Mesothelial cell of epicardium (in vitro differentiated cells): Measurements from ENCODE around the gene LCN12. TPM values are rescaled to one million over a fixed set of nuclear protein-coding genes. Genes with fewer than 3 reads are reported as not detected.

Source experiments
- DNase-seq, 2 experiments: peaks; one replicate each; pipeline ENCODE4 v3.0.0; 2021; ENCODE audit warnings: low spot score in 2 of 2; ENCODE audit not compliant: unreplicated experiment in 2 of 2
- H3K27ac Mint-ChIP-seq: 2 replicates; pipeline ENCODE4 v1.8.0; 2021; ENCODE audit warnings: mixed read lengths
- H3K27me3 Mint-ChIP-seq: 2 replicates; pipeline ENCODE4 v1.8.0; 2021; ENCODE audit warnings: low read depth, mixed read lengths
- H3K36me3 Mint-ChIP-seq: 2 replicates; pipeline ENCODE4 v1.8.0; 2021; ENCODE audit warnings: mixed read lengths
- H3K4me1 Mint-ChIP-seq: 2 replicates; pipeline ENCODE4 v1.8.0; 2021; ENCODE audit warnings: mixed read lengths
- H3K4me3 Mint-ChIP-seq: 2 replicates; pipeline ENCODE4 v1.8.0; 2021; ENCODE audit warnings: mild to moderate bottlenecking, moderate library complexity, mixed read lengths
- H3K9me3 Mint-ChIP-seq: 2 replicates; pipeline ENCODE4 v1.8.0; 2021; ENCODE audit warnings: mixed read lengths
- CTCF ChIP-seq: fragments of 200-600 bp; sonication (generic); IDR thresholded peaks from one replicate; pipeline ENCODE4 v1.5.0; 2021; ENCODE audit warnings: antibody characterized with exemption; ENCODE audit not compliant: unreplicated experiment
- total RNA-seq: library from RNA; stranded (reverse); gene quantifications from 3 replicates; pipeline ENCODE4 v1.2.1, GENCODE V29; 2021

Gene LCN12
- total RNA-seq, 1 donor from 2014 or later, result 13.3 TPM

GRCh38 chr9:136910901-136911245 is 41.2 kb upstream of the LCN12 start:
- TF ChIP-seq CTCF, result no peak
- Mint-ChIP-seq H3K27me3 (no peaks in the 10 kb centered on the region), H3K4me3 (no peak overlapping the region), H3K9me3 (no peaks in the 10 kb centered on the region), H3K27ac (no peak overlapping the region), H3K36me3 (peaks cover 19% of the 10 kb centered on the region), H3K4me1 (no peaks in the 10 kb centered on the region)
- DNase-seq, result no peak

- Mint-ChIP-seq H3K27me3 (no peaks in the 10 kb centered on the region), H3K9me3 (no peaks in the 10 kb centered on the region), H3K27ac (no peak overlapping the region), H3K4me3 (no peak overlapping the region), H3K36me3 (peaks cover 14% of the 10 kb centered on the region), H3K4me1 (no peaks in the 10 kb centered on the region)
- no peak for TF ChIP-seq CTCF
- DNase-seq, result no peak
Measured at GRCh38 chr9:136913701-136914438, 38.2 kb upstream of the LCN12 start.

GRCh38 chr9:136915632-136916329 is 36.3 kb upstream of the LCN12 start:
- Mint-ChIP-seq H3K27ac (no peak overlapping the region), H3K4me3 (no peak overlapping the region), H3K4me1 (no peaks in the 10 kb centered on the region), H3K27me3 (no peaks in the 10 kb centered on the region), H3K9me3 (no peaks in the 10 kb centered on the region), H3K36me3 (peaks cover 16% of the 10 kb centered on the region)
- TF ChIP-seq CTCF, result no peak
- DNase-seq, result no peak

- H3K4me3 Mint-ChIP-seq, result no peak overlapping the region
- H3K27me3 Mint-ChIP-seq, result no peaks in the 10 kb centered on the region
- H3K4me1 Mint-ChIP-seq, result no peaks in the 10 kb centered on the region
- H3K27ac Mint-ChIP-seq, result no peak overlapping the region
- H3K9me3 Mint-ChIP-seq, result no peaks in the 10 kb centered on the region
- TF ChIP-seq CTCF, result no peak
- no peak for DNase-seq
- H3K36me3 Mint-ChIP-seq, result peaks cover 15% of the 10 kb centered on the region
Measured at GRCh38 chr9:136916330-136917184, 35.5 kb upstream of the LCN12 start.

GRCh38 chr9:136917902-136918301 is 34.2 kb upstream of the LCN12 start:
- Mint-ChIP-seq H3K4me1 (no peaks in the 10 kb centered on the region), H3K9me3 (no peaks in the 10 kb centered on the region), H3K27me3 (no peaks in the 10 kb centered on the region)

More at GRCh38 chr9:136917902-136918301, 34.2 kb upstream of the LCN12 start:
- H3K4me3 Mint-ChIP-seq, result no peak overlapping the region
- H3K36me3 Mint-ChIP-seq, result peaks cover 17% of the 10 kb centered on the region
- TF ChIP-seq CTCF, result no peak
- no peak overlapping the region for H3K27ac Mint-ChIP-seq
- no peak for DNase-seq
